ENCODE measurements around the gene CD320.

GRCh38 chr19:8255426-8256125, 52.6 kb downstream of the CD320 start:
- TF ChIP-seq CTCF (conservative IDR thresholded peaks at IDR 0.05) (no peak), EZH2 (IDR thresholded peaks at IDR 0.05; ENCODE audit: low read depth) (no peak)
